ENCODE measurements around the gene TBC1D17. TPM values are rescaled to one million over a fixed set of nuclear protein-coding genes. Genes with fewer than 3 reads are reported as not detected.
A peak's percentile ranks its signal among the peaks of the same experiment; 100 is the strongest.

Gene TBC1D17
- total and polyA plus RNA-seq, 2 of the 13 experiments (the other 11 are each of a cell fraction or from before 2014, with no cell fraction given), result 9.7 to 16.9 TPM

GRCh38 chr19:49876422-49877019 is 981 bp upstream of the TBC1D17 start (continued):
- no peak for TF ChIP-seq JUN (CRISPR knock-in tag; IDR thresholded peaks at IDR 0.05)
- peak; percentile 53; the same call in 1 of the 2 replicates for TF ChIP-seq KDM5B (CRISPR knock-in tag; IDR thresholded peaks at IDR 0.05; ENCODE audit: borderline replicate concordance)
- peak; percentile 37 for TF ChIP-seq AGO1 (IDR thresholded peaks at IDR 0.05; ENCODE audit: low read depth, low read length, poor library complexity, severe bottlenecking)
- no peak; the same call in 1 of the 2 replicates for TF ChIP-seq ZNF691 (CRISPR knock-in tag; IDR thresholded peaks at IDR 0.05; ENCODE audit: borderline replicate concordance, low read depth)
- TF ChIP-seq ZBTB39 (CRISPR knock-in tag; IDR thresholded peaks at IDR 0.05), result peak; percentile 47; the same call in 1 of the 2 replicates
- peak; percentile 89 for TF ChIP-seq SALL2 (CRISPR knock-in tag; IDR thresholded peaks at IDR 0.05)
- TF ChIP-seq ZNF788 (CRISPR knock-in tag; IDR thresholded peaks at IDR 0.05; ENCODE audit: borderline replicate concordance), result peak; percentile 89
- no peak for TF ChIP-seq NFAT5 (CRISPR knock-in tag; IDR thresholded peaks at IDR 0.05)
- peak; percentile 82; the same call in 1 of the 2 replicates for TF ChIP-seq THAP7 (CRISPR knock-in tag; IDR thresholded peaks at IDR 0.05)
- TF ChIP-seq LCORL (IDR thresholded peaks at IDR 0.05), result no peak
- no peak; the same call in 1 of the 2 replicates for TF ChIP-seq LCORL (CRISPR knock-in tag; IDR thresholded peaks at IDR 0.05)
- no peak for TF ChIP-seq ZNF33B (CRISPR knock-in tag; IDR thresholded peaks at IDR 0.05)
- no peak; the same call in 1 of the 2 replicates for TF ChIP-seq STAT5B (CRISPR knock-in tag; IDR thresholded peaks at IDR 0.05)
- TF ChIP-seq ZNF557 (CRISPR knock-in tag; IDR thresholded peaks at IDR 0.05), result no peak
- peak; percentile 96 for TF ChIP-seq SP4 (CRISPR knock-in tag; IDR thresholded peaks at IDR 0.05)
- no peak for TF ChIP-seq MAFK (conservative IDR thresholded peaks at IDR 0.05 in 1 of 2, IDR thresholded peaks at IDR 0.05 in 1 of 2; ENCODE audit: low read length in 2 of 2)
- peak; percentile 67 for TF ChIP-seq FOXK1 (CRISPR knock-in tag; IDR thresholded peaks at IDR 0.05; ENCODE audit: borderline replicate concordance, low read depth)
- peak; percentile 85 for TF ChIP-seq CEBPG (CRISPR knock-in tag; IDR thresholded peaks at IDR 0.05)
- no peak for TF ChIP-seq ZNF564 (CRISPR knock-in tag; IDR thresholded peaks at IDR 0.05)
- TF ChIP-seq MXI1 (IDR thresholded peaks at IDR 0.05; ENCODE audit: borderline replicate concordance, low read depth, low read length), result peak; percentile 87; the same call in 1 of the 3 replicates
- TF ChIP-seq PPARG (CRISPR knock-in tag; conservative IDR thresholded peaks at IDR 0.05), result 0 out of 2 replicates have a peak, but pooled peaks have one; percentile 12
